GM18519 (cell line): ENCODE measurements around the gene NR2F1.
"Not testable (repeated sequence)": the region's sequence is repeated elsewhere in the genome, so short reads cannot be mapped to it uniquely, and the experiment has no call there.

Source experiments
- ATAC-seq: cut with Tn5 transposase; IDR thresholded peaks from one replicate; pipeline ENCODE4 v1.9.1; 2021; ENCODE audit warnings: mild to moderate bottlenecking, moderate library complexity; ENCODE audit not compliant: unreplicated experiment, low FRiP score

Gene NR2F1

DNA sequence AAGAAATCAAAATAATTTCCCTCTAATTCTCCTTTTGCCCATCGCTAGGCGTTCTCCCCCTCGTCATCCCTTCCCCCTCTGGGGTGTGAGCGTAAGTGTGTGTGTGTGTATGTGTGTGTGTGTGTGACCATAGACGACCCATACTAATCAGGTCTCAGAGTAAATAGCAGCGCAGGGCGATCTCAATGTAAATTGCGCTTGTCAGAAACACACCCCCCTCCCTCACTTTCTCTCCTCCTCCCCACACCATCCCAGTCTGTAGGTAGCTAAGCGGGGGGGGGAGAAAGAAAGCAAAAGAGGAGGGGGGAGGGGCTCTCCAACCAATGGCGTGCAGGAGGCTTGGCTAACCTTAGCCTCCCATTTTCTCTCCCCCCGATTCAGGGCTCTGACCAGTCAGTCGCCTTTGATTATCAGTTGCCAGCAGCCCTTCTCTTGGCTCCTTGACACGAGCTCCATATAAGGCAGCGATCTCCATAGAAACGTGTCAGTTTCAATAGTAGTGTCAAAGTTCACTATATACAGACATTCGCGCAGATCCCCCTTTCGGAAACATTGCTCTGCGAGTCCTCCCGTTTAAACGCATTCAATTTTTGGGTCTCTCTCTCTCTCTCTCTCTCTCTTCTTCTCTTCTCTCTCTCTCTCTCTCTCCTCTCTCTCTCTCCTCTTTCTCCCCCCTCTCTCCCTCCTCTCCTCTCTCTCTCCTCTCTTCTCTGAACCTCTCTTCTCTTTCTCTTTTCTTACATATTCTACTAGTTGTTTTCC, at the start of gene NR2F1:
NR2F1 (plus strand) TSS at position 546 of the 762 bp plus-strand sequence. CDS start 1,802 bp downstream, outside the sequence.
- no peak for ATAC-seq

DNA sequence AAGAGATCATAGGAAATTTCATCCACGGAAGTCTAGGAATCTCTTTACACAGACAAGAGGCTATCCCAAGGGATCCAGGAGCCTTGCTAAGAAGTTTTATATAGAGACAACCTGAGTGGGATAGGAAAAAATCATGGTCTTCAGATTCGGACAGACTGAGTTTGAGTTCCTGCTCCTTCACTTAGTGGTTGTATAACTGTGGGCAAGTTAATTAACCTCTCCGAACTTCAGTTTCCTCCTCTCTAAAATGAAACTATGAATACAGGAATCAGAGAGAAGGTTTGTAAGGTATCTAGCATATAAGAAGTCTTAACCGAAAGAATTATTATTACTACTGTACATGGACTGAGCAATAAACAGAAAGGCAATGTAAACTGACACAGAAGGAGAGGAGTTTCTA, 37.1 kb upstream of the NR2F1 start:
- ATAC-seq = no peak

DNA sequence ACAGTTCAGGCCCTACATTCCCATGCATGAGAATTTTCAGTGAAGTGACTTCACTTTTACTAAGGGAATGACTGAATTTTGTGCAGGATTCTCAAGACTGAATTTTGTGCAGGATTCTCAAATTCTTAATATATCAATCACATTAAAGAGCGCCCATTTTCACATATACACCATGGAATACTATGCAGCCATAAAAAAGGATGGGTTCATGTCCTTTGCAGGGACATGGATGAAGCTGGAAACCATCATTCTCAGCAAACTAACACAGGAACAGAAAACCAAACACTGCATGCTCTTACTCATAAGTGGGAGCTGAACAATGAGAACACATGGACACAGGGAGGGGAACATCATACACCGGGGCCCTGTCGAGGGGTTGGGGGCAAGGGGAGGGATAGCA, 33.4 kb upstream of the NR2F1 start:
- ATAC-seq = not testable (repeated sequence)

DNA sequence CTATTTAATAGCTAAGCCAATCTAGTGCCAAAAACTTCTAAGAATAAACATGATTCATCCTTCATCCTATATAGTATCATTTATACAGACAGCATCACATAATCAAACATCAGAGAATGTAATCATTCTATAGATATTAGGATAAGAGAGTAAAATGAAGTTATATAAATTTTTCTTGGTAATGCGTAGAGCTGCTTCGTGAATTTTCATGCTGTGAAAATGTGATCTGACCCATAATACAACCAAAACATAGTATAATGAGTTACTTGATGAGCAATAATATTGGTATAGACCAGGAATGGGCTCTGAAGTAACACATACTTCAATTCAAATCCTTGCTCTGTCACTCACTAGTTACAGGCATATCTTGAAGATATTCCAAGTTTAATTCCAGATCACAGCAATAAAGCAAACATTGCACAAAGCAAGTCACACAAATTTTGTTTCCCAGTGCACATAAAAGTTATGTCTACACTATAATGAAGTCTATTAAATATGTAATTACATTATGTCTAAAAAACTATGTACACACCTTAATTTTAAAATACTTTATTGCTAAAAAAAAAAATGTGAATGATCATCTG, 25.9 kb upstream of the NR2F1 start:
- ATAC-seq = no peak

DNA sequence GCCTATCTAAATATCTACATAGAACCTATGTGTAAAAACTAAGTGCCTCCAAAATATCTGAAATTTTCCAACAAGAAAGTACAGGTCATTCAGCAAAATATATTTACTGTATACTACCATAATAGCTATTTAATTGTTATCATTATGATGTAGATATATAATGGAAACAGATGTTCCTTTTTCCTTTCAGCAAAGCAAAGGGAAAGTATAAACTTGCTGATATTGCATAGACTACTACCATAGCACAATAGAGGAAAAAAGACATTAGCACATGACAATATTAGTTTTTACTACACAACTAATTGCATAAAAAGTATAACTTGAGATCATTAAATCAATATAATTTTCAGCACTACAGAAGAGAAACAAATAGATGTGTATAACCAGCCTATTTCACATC, 16.9 kb upstream of the NR2F1 start:
- ATAC-seq = no peak

DNA sequence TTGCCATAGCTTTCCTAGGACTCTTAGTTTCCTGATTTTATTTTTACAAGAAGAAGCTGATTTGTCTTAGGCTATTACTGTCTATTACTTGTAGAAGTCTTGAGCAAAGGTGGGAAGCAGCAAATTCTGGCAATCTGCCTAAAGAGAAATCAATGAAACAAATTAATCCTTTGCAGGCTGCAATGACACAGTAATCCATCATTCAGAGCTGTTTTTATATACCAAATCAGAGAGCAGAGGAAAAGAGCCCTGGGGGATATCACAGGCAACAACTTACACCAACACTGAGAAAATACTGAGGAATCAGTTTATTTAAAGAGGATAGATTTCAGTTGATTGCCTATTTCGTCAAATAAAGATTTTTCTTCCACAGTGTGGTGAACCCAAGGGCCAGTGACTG, 15.6 kb upstream of the NR2F1 start:
- no peak for ATAC-seq

DNA sequence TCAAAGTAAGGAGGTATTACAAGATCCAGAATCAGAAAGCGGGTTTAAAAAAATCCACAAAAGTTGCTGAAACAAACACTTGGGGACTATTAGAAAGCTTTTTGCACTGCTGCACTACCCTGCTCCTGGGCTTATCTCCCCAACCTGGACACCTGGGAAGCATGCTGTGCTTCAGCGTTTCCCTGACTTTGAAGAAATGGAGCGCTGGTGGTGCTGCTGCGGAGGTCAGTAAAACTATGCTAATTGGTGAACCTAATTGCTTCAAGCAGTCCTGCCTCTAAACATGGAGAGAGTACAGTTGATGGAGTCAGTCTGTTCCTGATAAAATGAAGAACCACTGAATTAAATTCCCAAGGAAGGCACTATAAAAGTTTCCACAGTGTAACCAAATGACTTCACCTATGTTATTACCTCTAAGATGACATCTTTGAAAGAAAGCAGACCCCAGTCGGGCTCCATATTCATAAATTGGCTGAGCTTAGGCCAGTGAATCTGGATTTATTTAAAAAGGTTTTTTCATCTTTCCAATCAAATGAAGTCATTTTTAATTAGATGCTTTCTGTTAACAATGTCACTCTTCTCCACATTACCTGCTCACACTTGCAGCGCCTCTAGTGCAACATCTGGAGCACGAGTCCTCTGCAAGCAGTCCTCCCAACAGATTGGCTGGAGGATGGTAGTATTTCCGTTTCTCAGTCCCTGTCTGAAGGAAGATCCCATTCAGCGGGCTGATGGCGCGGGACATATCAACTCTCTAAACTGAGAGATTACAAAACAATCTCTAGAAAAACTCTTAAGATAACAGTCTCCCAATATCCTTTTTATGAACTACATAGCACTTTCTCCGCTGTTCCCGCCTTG, 13.5 kb upstream of the NR2F1 start:
- no peak for ATAC-seq

DNA sequence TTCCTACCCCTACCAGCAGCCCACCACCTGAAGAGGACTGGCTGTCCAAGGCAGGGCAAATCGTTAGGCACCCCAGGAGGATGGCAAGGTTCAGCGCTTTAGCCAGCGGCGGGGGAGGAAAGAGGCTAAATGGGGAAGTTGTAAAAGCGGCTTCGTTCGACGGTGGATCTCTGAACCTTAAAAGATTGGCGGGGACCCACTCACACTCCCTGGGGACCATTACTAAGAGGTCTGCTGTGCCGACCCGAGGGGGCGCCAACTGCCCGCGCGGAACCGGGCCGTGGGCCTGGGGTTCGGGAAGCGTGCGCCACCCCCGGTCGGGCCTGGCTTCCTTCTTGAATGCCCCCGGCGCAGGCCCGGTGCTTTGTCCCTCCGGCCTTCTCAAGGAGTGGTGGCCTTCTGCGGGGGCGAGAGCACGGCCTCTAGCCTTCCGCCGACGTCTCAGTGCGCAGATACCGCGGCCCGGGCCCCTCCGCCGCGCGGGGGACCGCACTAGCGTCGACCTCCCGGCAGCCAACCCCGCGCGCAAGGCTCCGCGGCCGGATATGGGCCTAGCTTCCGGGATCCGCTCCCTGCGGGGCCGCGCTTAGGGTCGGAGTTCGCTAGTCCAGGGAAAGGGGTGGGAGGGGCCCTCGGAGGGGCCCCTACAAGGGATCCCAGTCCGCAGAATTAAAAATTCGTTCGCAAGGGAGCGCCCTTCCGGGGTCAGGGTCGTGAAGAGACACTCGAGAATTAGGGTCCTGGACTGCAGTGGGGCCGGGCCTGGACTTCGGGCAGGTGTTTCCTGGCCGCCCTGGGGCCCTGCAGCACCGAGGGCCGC, 12.5 kb upstream of the NR2F1 start:
- peak; percentile 42 for ATAC-seq

DNA sequence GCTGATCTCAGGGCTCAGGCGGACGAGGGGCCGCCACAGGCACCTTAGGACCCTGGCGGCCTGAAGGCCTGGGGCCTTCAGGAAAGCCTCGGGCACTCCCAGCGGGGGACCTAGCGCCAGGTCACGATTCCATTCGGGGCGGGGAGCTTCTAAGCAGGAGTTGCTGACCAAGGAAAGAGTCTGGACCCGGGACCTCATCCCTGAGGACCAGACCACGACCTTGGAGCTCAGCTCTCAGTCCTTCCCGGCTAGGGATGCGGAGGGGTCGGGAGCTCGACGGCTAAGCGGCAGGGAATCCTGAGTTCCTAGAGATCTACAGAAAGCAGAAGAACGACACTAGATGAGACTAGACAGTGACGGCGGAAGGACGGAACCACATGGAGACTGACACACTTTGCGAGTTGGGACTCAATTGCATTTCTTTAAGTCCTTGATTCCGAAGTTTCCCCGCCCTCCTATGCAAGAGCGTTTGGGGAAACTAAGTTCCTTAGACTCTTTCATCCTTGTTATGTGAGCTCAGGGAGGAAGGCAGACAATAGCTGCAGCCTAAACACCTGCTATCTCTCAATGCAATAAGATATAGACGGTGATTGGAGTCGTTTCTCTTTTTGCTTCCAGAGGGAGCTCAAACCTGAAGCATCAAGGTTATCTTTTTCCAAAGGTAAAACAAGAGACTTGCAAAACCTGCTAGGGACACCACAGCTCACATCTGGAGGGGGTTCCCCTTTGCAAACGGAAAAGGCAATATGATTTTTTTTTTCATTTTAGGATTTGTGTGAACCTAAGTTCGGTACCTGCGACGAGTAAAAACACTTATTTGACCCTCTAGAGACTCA, 11.7 kb upstream of the NR2F1 start:
- ATAC-seq = no peak

DNA sequence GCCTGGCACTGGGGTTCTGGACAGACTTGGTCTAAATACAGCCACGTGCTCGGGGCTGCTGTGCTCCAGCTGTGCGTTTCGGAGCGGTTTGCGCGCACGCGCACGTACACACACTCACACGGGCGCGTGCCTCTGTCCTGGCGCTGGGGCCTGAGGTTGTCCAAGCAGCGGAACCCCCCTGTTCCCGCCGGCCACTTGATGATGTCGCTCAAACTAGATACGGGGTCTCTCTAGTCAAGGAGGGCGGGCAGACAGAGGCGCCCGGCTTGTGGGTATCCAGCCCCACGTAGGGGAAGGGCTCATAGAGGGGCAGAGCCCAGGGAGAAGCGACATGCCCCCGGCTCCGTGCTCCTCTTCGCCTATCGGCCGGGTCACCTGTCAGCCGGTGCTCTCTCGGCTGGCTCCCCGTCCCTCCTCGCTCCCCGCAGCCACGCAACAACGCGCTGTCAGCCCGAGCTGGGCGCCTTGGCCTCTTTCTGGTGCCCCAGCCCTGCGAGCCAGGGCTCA, 10.9 kb upstream of the NR2F1 start:
- no peak for ATAC-seq

DNA sequence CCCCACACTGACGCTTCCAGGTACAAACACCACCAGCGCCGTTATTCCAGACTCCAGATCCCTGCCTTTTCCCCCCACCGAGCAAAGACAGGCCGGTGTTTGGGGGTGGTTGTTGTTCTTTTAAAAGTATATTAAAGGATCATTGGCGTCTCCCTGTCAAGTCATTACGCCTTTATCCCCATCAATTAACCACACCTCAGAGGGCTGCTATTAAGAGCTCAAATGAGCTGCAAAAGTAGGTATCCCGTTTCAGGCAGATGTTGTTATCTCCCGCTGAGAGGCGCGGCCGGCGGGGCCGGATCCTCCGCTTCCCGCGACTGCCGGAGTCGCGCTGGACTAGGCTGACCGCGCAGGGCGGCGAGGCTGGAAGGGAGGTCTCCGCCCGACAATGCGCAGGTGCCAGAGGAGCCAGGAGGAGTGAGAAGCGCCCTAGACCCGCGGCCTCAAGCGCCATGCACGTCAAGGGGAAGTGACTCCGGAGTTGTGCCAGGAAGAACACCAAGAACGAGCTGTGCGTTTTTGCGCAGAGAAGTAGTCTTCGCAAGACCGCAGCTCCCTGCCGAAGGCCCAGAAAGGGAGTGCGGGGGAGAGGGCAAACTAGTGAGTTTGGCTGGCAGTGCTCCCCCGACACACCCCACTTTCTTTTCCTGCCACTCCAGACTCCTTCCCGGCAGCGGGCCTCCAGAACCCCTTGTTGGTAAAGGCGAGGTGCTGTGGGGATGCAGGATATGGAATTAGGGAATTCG, 10.2 kb upstream of the NR2F1 start:
- no peak for ATAC-seq

DNA sequence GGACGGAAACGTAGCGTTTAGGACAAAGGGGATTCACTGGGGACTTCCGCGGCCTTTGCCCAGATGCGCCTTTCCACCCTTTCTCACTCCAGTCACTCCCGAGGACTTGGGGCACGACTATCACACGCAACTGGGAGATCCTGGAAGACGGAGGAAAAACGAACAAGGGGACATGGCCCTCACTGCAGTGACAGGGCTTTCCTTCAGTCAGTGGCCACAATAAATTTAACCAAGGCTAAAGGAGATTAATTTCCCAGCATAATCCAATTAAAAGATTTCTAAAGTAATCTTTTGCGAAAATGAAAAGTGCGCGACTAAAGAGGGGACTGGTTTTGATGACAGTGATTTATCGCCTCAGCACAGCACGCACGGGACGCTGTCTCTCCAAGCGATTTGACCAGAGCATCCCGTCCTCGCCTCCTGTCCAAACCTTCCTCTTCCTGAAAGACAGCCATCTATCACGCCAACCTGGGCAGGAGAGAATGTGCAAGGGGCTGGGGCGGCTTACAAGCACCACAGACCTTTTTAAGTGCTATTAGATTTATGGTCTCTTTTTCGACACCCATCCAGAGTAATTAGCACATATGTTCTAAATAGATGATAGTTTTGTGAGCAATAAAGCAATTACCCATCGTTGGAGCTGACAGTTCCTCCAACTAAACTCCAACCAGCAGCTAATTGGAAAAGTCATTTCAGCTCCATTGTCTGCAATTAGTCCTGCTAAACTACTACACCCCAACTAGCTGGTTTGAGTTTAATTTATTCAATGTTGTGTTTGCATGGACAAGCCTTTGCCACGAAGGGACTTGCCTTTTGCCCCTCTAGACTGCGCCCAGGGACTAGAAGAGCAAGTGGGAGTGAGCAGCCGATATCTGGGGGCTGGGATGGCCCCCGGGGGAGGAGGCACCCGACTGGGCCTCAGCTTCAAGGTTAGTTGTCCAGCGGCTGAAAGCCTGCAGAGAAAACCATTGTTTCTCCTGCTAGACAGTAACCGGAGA, 9.4 kb upstream of the NR2F1 start:
- no peak for ATAC-seq

DNA sequence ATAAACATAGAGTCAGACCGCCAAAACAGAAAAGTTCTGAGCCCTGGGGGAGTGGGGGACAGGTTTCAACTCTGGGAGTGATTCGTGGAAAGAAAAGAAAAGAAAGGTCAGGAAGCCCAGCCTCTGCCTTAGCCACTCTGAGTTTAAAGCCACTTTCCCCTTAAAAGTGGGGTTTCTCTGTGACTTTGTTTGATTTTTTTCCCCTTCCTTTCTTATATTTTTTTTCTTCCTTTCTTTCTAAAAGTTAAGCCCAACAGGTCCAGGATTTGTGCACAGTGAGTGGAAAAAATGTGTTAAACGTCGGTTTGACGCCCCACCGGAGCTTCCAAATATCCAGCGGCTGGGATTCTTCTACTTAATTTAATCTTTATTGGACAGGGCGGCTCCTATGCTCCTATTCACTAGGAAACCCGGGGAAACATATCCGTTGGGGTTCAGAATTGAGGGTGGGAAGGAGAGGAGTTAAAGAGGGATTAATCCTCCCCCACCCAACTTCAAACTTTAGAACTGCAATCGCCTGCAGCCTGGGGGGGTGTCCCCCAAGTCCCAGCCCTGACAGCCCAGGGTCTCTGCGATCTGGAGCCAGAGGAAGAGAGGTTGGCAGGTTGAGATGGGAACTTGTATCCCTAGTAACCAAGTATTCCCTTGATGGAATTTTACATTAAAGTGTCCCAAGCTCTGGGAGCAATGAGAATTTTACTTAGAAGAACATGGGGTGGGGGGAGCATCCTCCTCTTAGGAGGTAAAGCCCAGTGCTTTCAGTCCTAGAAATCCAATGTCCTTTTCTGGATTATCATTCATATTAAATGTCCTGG, 8.3 kb upstream of the NR2F1 start:
- no peak for ATAC-seq

DNA sequence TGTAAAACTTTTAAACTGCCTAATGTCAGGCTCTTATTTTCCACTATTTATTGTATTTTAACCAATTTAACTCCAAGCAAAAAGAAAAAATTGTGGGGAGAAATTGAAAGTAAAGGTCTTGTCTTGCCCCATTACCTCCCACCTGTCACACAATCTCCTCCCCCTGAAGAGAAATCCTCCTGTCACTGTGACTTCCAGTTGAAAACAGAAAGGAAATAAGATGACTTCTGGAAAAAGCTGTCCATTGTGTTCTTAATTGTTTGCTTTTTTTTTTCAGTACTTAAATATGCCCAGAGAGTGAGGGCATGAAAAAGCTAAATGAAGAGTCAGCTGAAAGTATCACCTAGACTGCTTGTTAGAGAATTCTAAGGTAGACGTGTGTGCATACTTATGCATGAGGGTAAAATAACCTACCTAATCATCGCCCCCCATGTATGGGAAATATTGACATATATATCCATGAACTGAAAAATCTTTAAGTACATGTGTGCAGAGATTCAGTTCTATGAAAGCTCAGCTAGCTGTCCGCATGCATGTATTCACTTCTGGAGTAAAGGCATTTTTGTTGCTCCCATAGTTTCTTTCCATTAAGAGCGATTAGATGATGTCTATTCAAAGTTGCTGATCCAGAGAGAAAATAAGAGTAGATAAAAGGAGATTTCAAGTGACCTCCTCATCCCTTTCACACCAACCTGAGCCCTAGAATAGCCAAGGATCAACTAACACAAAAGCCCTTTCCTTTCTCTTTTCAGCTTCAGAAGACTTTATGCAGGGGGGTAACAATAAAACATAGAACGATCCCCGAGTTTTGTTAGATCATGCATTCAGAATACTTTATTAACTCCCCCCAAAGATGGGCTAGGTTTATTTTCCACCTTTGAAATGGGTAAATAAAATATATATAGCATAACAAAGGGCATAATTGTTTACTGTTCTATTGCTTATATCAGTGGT, 7.3 kb upstream of the NR2F1 start:
- ATAC-seq = no peak

DNA sequence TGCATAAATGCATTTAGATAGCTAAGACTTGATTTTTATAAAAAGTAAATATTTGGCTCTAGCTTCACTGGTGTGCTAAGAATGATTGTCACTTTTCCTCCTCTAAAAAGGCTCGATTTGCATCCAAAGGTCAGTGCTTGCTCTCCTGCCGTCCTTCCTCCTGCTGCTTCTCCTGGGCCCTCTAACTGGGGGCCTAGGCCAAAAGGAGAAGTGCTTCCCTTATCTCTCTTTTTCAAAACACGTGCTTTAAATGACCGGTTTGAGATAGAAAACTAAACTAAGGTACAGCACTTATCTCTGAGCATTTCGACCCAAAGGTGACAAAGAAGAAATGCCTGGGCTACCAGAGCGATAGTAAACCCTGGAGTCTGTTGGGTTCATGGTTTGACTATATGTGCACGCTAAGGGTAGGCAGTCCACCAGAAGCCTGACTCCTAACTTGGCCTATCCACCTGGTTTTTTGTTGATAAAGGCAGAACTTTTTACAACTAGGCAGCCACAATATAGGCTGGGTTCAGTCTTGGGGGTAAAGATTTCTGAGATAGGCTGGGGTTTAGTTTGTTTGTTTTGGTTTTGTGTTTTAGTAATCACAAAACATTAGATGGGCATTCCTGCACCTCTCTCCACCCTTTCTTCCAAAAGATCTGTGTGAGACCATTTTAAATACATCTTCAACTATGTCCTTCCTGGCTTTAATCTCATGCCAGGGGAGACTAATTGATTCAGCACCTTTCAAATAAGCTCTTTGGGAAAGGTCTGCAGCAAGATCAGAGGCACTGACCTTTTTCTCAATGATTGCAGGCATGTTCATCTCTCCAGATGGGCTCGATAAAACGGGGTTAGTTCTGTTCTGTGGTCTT, 5.8 kb upstream of the NR2F1 start:
- ATAC-seq = no peak
